Activated T-helper 1 cell treated with Interleukin-2 at 50 U/mL for 16 hours (primary cell): ENCODE measurements around the gene LAMTOR3.

Experiments used
- DNase-seq: peaks from one replicate; pipeline ENCODE4 v3.0.0-alpha.2; 2020; ENCODE audit warnings: low read depth

The LAMTOR3 gene

GRCh38 chr4:99861120-99861905 is 32.9 kb downstream of the LAMTOR3 start:
- DNase-seq: no peak

DNA sequence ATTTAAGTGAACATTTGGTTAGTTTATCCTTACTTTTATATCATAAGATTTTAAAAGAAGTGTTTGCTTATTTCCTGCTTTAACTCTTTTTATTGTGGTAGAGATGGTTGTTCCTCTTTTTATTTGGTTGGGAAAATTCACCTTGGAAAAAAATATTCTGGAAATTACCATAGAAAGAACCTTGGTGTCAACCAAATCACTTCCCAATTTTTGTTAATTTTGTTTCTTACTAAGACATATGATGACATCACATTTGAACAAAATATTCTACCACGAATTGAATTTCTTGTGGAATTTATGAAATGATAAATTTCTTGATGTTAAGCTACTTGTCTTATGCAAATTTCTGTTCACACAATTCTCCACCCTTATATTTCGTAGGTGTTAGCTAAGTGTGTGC is 33.7 kb downstream of the LAMTOR3 start:
- no peak for DNase-seq

DNA sequence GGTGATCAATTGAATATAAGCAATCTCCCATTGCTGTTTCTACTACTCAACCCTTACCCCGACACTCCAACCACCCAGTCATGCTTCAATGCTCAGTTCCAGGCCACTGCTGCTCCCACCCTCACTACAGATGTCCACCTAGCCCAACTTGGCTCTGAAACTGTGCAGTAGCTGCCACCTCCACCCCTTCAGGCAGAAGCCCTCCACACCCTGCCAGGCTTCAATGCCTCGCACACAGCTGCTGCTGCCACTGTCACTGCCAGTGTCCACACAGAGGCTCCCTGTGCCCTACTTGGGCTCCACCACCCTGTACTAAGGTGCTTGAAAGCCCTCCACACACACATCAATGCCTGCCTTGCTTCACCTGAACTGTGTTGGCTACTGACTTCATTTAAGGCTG is 34.6 kb downstream of the LAMTOR3 start:
- no peak for DNase-seq

DNA sequence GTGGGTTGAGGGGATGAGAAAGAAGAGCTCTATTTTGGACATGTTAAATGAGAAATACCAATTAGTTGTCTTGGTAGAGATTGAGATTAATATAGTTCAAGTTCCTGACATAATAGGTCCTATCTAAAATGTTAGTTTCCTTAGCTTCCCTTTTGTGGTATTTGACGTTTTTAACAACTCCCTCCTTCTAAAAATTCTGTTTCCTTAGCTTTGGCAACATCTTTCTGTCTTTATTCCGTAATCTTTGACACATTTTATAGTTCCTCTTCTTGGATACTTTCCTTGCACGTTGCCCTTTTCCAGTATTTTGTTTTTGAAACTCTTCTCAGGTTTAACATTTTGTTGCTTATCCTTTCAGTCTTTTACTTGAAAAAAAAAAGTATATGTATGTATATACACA is 36.9 kb downstream of the LAMTOR3 start:
- DNase-seq: no peak

GRCh38 chr4:99856166-99856565 is 38.1 kb downstream of the LAMTOR3 start:
- no peak for DNase-seq

GRCh38 chr4:99855678-99856077 is 38.5 kb downstream of the LAMTOR3 start:
- DNase-seq: no peak

DNA sequence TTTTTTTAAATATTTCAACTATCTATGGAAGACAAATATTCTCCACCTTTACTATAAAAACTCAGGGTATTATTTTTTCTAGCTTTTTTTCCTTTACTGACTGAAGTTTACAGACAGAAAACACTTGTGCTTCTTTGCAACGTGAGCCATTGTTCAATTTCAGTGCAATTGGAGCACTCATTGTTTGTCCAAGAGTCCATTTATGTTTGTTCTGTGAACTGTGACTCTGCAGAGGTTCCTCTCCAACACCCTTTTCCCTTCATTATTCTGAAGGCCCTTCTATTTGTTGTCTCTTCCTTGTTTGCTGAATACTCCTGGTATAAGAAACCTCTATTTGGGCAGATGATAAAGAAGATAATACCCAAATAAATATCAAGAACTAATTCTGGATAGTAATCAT is 40.2 kb downstream of the LAMTOR3 start:
- no peak for DNase-seq

DNA sequence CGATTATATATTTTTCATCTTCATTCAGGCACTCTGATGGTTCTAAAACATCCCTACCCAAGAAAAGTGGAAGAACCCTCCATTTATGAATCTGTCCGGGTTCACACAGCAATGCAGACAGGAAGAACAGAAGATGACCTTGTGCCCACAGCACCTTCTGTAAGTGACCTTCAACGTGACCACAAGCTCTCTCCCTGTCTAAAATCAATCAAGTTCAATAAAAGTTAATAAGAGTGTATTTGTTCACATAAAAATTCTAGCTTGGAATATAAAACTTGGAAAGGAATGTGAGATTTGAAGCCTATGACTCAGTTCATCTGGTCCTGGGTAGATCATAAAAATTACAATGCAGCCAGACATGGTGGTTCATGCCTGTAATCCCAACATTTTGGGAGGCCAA is 41.0 kb downstream of the LAMTOR3 start:
- no peak for DNase-seq

- no peak for DNase-seq
These were observed 42.0 kb downstream of the LAMTOR3 start for GRCh38 chr4:99852199-99852749.

DNA sequence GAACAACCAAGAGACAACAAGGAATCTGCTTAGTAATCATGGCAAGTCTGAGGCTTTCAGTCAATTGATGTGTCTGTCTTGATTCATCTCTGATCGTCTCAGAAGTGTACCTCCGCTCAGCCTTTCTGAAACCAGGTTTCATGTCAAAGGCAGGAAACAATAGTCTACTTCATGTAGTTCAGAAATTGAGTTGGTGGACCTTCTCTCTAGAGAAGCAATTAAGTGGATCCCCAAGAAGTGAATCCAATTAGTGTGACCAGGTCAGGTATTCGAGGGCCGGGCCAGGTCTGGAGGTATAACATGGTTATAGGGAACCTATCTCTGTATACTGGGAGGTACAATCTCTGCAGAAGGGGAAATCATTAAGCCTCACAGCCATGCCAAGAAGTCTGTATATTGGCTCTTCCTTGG is 45.6 kb downstream of the LAMTOR3 start:
- no peak for DNase-seq

GRCh38 chr4:99847362-99847976 is 46.8 kb downstream of the LAMTOR3 start:
- no peak for DNase-seq

GRCh38 chr4:99846891-99847290 is 47.3 kb downstream of the LAMTOR3 start:
- no peak for DNase-seq

GRCh38 chr4:99845708-99846469 is 48.3 kb downstream of the LAMTOR3 start:
- no peak for DNase-seq

GRCh38 chr4:99845179-99845578 is 49.0 kb downstream of the LAMTOR3 start:
- DNase-seq: no peak

DNA sequence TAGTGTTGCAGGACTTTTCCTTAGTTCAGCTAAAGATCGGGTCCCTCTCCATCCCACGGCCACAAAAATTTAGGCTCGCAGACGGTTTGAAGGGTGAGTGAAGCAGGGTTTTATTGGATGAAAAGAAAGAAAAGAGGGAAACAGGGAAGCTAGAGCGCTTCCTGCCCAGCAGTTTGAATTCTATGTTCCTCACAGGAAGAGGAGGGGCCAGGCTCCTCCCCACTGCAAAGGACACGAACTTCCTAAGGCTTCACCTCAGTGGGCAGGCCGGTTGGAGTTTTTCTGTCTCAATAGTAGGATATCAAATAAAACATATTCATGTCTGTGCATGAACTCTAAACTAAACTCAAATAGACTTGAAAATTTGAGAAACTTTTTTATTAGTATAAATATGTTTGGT is 50.2 kb downstream of the LAMTOR3 start:
- no peak for DNase-seq

DNA sequence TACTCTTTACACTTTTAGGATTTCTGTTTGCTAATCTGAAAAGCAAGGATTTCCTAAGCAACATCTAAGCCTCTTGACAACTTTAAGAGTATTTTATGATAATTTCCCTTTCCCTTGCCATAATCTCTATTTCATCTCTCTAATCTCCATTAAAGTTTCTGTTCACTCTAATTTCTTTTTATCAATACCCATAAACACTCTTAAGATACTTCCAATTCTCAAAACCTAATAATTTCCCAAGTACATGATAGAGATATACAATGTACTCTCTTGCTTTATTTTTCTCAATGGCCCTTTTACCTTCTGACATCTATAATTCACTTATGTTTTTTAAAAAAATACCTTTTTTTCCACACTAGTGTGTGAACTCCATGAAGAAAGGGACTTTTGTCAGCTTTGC is 50.8 kb downstream of the LAMTOR3 start:
- DNase-seq: no peak

- DNase-seq: no peak
These were observed 53.1 kb downstream of the LAMTOR3 start for GRCh38 chr4:99841129-99841528.

- DNase-seq: no peak
These were observed 55.3 kb downstream of the LAMTOR3 start for GRCh38 chr4:99838927-99839326.

- DNase-seq: no peak
These were observed 58.3 kb downstream of the LAMTOR3 start for GRCh38 chr4:99835942-99836341.

DNA sequence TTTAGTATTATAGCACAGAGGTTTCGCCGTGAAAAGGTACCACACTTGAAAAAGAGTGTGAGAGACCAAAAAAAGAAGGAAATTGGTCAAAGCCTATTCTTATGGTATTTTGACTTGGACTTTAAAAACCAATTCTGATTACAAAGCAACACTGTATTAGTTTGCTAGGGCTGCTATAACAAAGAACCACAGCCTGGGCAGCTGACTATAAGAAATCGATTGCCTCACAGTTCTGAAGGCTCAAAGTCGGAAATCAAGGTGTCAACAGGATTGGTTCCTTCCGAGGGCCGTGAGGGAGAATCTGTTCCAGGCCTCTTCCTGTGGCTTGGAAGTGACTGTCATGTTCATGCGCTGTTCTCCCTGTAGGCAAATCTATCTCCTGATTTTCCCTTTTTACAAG is 59.7 kb downstream of the LAMTOR3 start:
- DNase-seq: no peak

GRCh38 chr4:99833756-99834155 is 60.5 kb downstream of the LAMTOR3 start:
- no peak for DNase-seq

- no peak for DNase-seq
These were observed 61.5 kb downstream of the LAMTOR3 start for GRCh38 chr4:99832758-99833157.

DNA sequence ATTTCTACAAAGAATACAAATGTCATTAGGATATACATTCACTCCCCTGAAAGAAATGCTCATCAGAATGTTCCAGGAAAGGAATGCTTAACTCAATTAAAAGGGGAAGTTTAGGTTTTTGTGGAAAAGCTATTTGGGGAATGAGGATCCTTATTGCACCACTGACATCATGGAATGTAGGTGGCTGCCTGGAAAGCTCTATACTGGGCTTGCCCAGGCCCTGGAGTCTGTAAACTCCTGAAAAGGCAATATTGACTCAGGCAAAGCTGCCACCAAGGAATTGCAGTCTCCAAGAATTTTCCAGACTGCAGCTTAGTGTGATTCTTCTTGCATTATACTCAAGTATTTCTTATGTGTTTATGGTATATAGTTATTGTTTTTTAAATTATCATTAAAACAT is 61.9 kb downstream of the LAMTOR3 start:
- DNase-seq: no peak
